Nucleus accumbens (tissue), 56 donors: Measurements from ENCODE around the gene LGSN.
"Not testable (repeated sequence)": the region's sequence is repeated elsewhere in the genome, so short reads cannot be mapped to it uniquely, and the experiment has no call there.

Experiments used
- DNase-seq, 56 donors: peaks; one replicate each; lab custom pipeline; 2025; lab: John Stamatoyannopoulos, UW

The LGSN gene

GRCh38 chr6:63319939-63320338, at the start of gene LGSN:
Gene LGSN, minus strand, starts transcription at chr6:63319983. Its CDS starts 40 bp downstream, at chr6:63319943.
- no peak for DNase-seq

- DNase-seq, result no peak
Observed at GRCh38 chr6:63368347-63368746, 48.6 kb upstream of the LGSN start.

DNA sequence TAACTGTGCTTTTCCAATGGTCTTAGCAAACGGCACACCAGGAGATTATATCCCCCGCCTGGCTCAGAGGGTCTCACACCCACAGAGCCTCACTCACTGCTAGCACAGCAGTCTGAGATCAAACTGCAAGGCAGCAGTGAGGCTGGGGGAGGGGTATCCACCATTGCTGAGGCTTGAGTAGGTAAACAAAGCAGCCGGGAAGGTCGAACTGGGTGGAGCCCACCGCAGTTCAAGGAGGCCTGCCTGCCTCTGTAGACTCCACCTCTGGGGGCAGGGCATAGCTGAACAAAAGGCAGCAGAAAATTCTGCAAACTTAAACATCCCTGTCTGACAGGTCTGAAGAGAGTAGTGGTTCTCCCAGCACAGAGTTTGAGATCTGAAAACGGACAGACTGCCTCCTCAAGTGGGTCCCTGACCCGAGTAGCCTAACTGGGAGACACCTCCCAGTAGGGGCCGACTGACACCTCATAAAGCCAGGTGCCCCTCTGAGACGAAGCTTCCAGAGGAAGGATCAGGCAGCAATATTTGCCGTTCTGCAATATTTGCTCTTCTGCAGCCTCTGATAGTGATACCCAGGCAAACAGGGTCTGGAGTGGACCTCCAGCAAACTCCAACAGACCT, 42.8 kb upstream of the LGSN start:
- not testable (repeated sequence) for DNase-seq

DNA sequence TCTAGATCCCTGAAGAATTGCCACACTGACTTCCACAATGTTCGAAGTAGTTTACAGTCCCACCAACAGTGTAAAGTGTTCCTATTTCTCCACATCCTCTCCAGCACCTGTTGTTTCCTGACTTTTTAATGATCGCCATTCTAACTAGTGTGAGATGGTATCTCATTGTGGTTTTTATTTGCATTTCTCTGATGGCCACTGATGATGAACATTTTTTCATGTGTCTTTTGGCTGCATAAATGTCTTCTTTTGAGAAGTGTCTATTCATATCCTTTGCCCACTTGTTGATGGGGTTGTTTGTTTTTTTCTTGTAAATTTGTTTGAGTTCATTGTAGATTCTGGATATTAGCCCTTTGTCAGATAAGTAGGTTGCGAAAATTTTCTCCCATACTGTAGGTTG, 37.6 kb upstream of the LGSN start:
- DNase-seq, result not testable (repeated sequence)

DNA sequence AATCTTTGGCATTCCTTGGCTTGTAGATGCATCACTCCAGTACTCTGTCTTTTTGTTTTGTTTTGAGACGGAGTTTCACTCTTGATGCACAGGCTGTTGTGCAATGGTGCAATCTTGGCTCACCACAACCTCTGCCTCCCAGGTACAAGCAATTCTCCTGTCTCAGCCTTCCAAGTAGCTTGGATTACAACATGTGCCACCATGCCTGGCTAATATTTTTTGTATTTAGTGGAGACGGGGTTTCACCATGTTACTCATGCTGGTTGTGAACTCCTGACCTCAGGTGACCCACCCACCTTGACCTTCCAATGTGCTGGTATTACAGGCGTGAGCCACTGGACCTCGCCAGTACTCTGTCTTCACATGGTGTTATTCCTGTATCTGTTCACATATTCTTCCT, 35.8 kb upstream of the LGSN start:
- DNase-seq, result no peak

DNA sequence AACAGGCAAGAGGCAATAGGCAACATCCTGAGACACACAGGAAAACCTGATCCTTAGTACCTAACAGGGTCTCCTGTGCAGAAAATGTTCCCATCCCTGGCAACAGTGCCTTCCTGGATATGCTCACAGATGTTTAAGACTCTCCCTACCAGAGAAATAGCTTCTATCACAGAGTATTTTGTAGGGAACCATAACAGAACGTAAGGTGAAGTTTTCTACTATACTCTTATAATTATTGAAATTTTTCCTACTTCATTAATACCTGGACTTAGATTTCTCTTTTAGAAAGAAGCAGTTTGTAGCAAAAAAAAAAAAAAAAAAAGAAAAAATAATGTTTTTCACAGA, 33.5 kb upstream of the LGSN start:
- no peak for DNase-seq

DNA sequence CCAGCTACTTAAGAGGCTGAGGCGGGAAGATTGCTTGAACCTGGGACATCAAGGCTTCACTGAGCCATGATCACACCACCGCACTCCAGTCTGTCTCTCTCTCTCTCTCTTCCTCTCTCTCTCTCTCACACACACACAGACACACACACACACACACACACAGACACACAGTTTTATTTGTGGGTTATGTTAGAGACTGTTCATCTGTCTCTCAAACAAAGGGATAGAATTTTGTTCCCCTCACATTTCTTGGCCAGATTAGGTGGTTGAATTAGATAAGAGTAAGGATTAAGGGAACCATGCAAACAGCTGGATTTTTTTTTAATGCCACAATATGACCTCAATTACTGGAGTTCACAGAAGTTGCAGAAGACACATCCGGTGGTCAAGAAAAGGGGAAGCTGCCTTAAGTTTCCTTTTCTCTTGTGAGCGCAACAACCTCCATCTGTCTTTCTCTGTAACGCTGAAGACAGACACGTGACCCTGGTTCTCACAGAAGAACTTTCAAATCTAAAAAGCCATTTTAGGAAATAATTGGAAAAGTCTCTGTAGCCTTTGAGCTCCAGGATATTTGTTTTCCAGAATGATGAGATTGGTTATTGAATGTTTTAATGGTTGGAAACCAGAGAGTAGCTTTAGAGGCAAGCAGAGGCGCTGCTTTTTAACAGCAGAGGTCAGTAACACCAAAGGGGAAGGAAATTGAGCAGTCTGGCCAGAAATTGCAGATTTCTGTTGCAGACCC, 32.9 kb upstream of the LGSN start:
- DNase-seq, result peak in 14 of 56 donors; percentile 3 to 35 (median 11)

GRCh38 chr6:63352069-63352543, 32.3 kb upstream of the LGSN start:
- DNase-seq, result no peak

GRCh38 chr6:63349401-63349800, 29.6 kb upstream of the LGSN start:
- DNase-seq, result no peak

DNA sequence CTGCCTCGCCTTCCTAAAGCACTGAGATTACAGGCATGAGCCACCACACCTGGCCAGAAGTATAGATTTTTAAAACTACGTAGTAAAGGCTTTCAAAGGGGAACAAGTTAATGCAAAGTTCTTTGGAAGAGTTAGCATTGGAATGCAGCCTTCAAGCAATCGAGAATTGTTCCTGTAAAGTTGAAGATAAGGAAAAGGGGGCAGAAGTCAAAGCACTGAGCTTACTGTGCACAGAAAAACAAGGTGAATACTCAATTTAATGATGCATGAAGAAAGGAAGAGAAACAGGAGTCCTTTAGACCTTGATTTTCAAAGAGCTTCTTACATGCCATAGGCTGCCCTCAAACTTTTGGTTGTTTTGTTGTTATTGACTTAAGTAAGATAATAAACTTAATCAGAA, 29.1 kb upstream of the LGSN start:
- DNase-seq, result no peak

- no peak for DNase-seq
Observed at GRCh38 chr6:63347599-63347998, 27.8 kb upstream of the LGSN start.

DNA sequence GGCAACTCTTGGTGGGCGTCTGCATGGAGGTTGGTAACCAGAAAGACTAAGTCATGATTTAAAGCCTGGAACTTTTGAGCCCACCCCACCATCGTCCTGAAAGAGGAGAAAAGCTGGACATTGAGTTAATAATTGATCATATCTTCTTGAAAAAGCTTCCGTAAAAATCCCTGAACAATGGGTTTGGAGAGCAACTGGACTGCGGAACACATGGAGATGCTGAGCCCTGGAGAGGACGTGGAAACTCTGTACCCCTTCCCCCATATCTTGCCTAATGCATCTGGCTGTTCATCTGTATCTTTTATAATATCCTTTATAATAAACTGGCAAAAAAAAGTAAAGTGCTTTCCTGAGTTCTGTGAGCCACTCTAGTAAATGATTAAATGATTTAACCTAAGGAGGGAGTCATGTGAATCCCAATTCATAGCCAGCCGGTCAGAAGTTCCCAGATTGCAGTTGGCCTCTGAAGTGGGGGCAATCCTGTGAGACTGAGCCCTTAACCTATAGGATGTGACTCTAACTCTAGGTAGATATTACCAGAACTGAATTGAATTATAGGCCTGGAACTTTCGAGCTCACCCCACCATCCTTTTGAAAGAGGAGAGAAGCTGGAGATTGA, 26.5 kb upstream of the LGSN start:
- no peak for DNase-seq

GRCh38 chr6:63340351-63340750, 20.6 kb upstream of the LGSN start:
- DNase-seq, result no peak

DNA sequence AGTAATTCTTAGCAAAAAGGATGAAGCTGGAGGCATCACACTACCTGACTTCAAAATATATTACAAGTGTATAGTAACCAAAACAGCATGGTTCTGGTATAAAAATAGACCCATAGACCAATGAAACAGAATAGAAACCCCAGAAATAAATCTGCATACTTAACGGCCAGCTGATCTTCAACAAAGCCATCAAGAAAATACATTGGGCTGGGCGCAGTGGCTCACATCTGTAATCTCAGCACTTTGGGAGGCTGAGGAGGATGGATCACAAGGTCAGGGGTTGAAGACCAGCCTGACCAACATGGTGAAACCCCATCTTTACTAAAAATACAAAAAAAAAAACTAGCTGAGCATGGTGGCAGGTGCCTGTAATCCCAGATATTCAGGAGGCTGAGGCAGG, 14.9 kb upstream of the LGSN start:
- DNase-seq, result not testable (repeated sequence)

- no peak for DNase-seq
Observed at GRCh38 chr6:63333440-63333839, 13.7 kb upstream of the LGSN start.

DNA sequence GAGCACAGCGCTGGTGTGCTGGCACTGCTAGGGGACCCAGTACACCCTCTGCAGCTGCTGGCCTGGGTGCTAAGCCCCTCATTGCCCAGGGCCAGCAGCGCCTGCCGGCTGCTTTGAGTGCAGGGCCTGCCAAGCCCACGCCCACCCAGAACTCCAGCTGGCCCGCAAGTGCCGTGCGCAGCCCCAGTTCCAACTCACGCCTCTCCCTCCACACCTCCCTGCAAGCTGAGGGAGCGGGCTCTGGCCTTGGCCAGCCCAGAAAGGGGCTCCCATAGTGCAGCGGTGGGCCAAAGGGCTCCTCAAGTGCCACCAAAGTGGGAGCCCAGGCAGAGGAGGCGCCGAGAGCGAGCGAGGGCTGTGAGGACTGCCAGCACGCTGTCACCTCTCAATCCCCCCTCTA, 6.8 kb upstream of the LGSN start:
- not testable (repeated sequence) for DNase-seq

DNA sequence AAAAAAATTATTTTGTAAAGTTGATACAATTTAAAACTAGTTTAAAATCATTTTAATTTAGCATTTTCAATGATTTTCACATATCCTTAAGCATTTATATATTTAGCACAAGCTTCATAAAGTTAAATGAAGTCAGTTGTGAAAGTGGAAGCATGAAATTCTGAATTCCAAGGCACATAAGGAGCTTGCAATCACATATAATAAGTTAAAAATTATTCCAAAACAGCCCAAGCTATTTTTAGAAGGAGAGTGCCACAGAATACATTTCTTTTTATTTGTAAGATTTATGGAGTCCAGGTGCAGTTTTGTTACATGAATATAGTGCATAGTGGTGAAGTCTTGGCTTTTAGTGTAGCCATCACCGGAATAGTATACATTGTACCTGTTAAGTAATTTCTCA, 3.2 kb upstream of the LGSN start:
- DNase-seq, result no peak

DNA sequence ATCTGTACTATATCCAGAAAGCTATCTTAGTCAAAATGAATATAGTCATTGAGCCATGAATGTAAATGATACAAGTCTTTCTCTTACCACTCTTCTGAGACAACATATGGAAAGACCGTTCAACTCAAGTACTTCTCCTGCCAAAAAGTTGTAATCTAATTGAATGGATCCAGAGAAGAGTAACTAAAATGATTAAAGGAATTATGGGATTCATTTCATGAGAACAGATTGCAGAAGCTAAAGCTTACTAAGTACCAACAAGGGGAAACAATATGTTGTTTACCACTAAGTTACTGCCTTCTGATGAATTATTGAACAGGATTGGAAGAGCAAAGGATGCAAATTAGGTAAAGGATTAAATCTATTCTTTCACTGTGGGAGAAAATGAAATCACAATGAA, 2.0 kb upstream of the LGSN start:
- no peak for DNase-seq

GRCh38 chr6:63317641-63318040, 2.1 kb downstream of the LGSN start:
- DNase-seq, result peak in 8 of 56 donors; percentile 0 to 58 (median 10)

GRCh38 chr6:63316113-63316512, 3.7 kb downstream of the LGSN start:
- DNase-seq, result no peak

- DNase-seq, result no peak
Observed at GRCh38 chr6:63313111-63313510, 6.7 kb downstream of the LGSN start.
